ENCODE data around the gene SUPT5H.

Gene SUPT5H

GRCh38 chr19:39502640-39503417 is 57.4 kb downstream of the SUPT5H start:
- H3K27ac ChIP-seq (ENCODE audit: low read length), result no peak overlapping the region
- H3K27me3 ChIP-seq (replicated peaks; ENCODE audit: insufficient read depth, low read length), result peaks cover 87% of the 10 kb centered on the region
- TF ChIP-seq EZH2phosphoT487 (IDR thresholded peaks at IDR 0.05; ENCODE audit: low read length), result no peak
- peak; percentile 76 for TF ChIP-seq CTCF (IDR thresholded peaks at IDR 0.05; ENCODE audit: low read length)
- H3K9me2 ChIP-seq (replicated peaks; ENCODE audit: insufficient read depth, low read length), result no peaks in the 10 kb centered on the region
- DNase-seq, result peak; percentile 90
- H3K36me3 ChIP-seq (replicated peaks; ENCODE audit: insufficient read depth, low read length), result no peaks in the 10 kb centered on the region
- H3K4me2 ChIP-seq (ENCODE audit: low read depth, low read length), result peak overlapping the region; percentile 63
- H3K4me3 ChIP-seq (ENCODE audit: low read length), result no peak overlapping the region
- H3K9ac ChIP-seq (ENCODE audit: low read length), result no peak overlapping the region
- H3F3A ChIP-seq (ENCODE audit: insufficient read depth, low read length), result no peaks in the 10 kb centered on the region
- no peaks in the 10 kb centered on the region for H4K20me1 ChIP-seq (ENCODE audit: insufficient read depth, low read length)
- H3K4me1 ChIP-seq (ENCODE audit: low read length), result peaks cover 10% of the 10 kb centered on the region; the same call in 1 of the 2 replicates
- no peaks in the 10 kb centered on the region for H3K9me3 ChIP-seq (replicated peaks; ENCODE audit: insufficient read depth, low read length)
- no peaks in the 10 kb centered on the region for H3K79me2 ChIP-seq (ENCODE audit: low read length)
- peak overlapping the region; percentile 70 for H2AFZ ChIP-seq (ENCODE audit: low read length)

- Histone ChIP-seq H3K4me3 (ENCODE audit: low read length) (no peak overlapping the region), H3K27me3 (replicated peaks; ENCODE audit: insufficient read depth, low read length) (peaks cover 73% of the 10 kb centered on the region), H3K36me3 (replicated peaks; ENCODE audit: insufficient read depth, low read length) (no peaks in the 10 kb centered on the region), H3F3A (ENCODE audit: insufficient read depth, low read length) (no peaks in the 10 kb centered on the region), H3K79me2 (ENCODE audit: low read length) (no peaks in the 10 kb centered on the region), H3K27ac (ENCODE audit: low read length) (no peak overlapping the region), H4K20me1 (ENCODE audit: insufficient read depth, low read length) (no peaks in the 10 kb centered on the region), H3K4me2 (ENCODE audit: low read depth, low read length) (no peak overlapping the region), H3K9me2 (replicated peaks; ENCODE audit: insufficient read depth, low read length) (no peaks in the 10 kb centered on the region), H3K9me3 (replicated peaks; ENCODE audit: insufficient read depth, low read length) (no peaks in the 10 kb centered on the region), H2AFZ (ENCODE audit: low read length) (no peak overlapping the region), H3K4me1 (ENCODE audit: low read length) (0 out of 2 replicates have a peak, but pooled peaks cover 5% of the 10 kb centered on the region), H3K9ac (ENCODE audit: low read length) (no peak overlapping the region)
- TF ChIP-seq CTCF (IDR thresholded peaks at IDR 0.05; ENCODE audit: low read length) (no peak), EZH2 (optimal IDR thresholded peaks at IDR 0.05; ENCODE audit: low read depth, low read length) (no peak), EZH2phosphoT487 (IDR thresholded peaks at IDR 0.05; ENCODE audit: low read length) (no peak)
- no peak for DNase-seq
Observed at GRCh38 chr19:39506598-39506943, 61.2 kb downstream of the SUPT5H start.

- Histone ChIP-seq H3K9me2 (replicated peaks; ENCODE audit: insufficient read depth, low read length) (no peaks in the 10 kb centered on the region), H3K79me2 (ENCODE audit: low read length) (no peaks in the 10 kb centered on the region), H3K9ac (ENCODE audit: low read length) (no peak overlapping the region), H4K20me1 (ENCODE audit: insufficient read depth, low read length) (no peaks in the 10 kb centered on the region), H2AFZ (ENCODE audit: low read length) (no peak overlapping the region), H3K27ac (ENCODE audit: low read length) (no peak overlapping the region), H3K27me3 (replicated peaks; ENCODE audit: insufficient read depth, low read length) (peaks cover 70% of the 10 kb centered on the region), H3K36me3 (replicated peaks; ENCODE audit: insufficient read depth, low read length) (no peaks in the 10 kb centered on the region), H3K4me1 (ENCODE audit: low read length) (0 out of 2 replicates have a peak, but pooled peaks cover 5% of the 10 kb centered on the region), H3K9me3 (replicated peaks; ENCODE audit: insufficient read depth, low read length) (no peaks in the 10 kb centered on the region), H3F3A (ENCODE audit: insufficient read depth, low read length) (no peaks in the 10 kb centered on the region), H3K4me2 (ENCODE audit: low read depth, low read length) (no peak overlapping the region), H3K4me3 (ENCODE audit: low read length) (no peak overlapping the region)
- no peak for DNase-seq
- no peak for TF ChIP-seq EZH2 (optimal IDR thresholded peaks at IDR 0.05; ENCODE audit: low read depth, low read length)
- TF ChIP-seq CTCF (IDR thresholded peaks at IDR 0.05; ENCODE audit: low read length), result no peak
- no peak for TF ChIP-seq EZH2phosphoT487 (IDR thresholded peaks at IDR 0.05; ENCODE audit: low read length)
Observed at GRCh38 chr19:39506944-39507714, 61.7 kb downstream of the SUPT5H start.
